ENCODE measurements around the gene ESRRB. TPM values are rescaled to one million over a fixed set of nuclear protein-coding genes. Genes with fewer than 3 reads are reported as not detected.
A peak's percentile ranks its signal among the peaks of the same experiment; 100 is the strongest.

ESRRB gene
- total RNA-seq, 2 donors from 2014 or later: 1.1 to 1.2 TPM

GRCh38 chr14:76498976-76499375, 123.0 kb downstream of the ESRRB start:
- H3K36me3 Mint-ChIP-seq (ENCODE audit: low read depth): no peaks in the 10 kb centered on the region
- Histone ChIP-seq H3K27me3 (ENCODE audit: control insufficient read depth, insufficient read depth, low read length, poor library complexity, severe bottlenecking) (no peaks in the 10 kb centered on the region), H3K9me3 (ENCODE audit: control insufficient read depth, low read length) (no peaks in the 10 kb centered on the region), H3K27ac (ENCODE audit: low read depth, low read length) (no peak overlapping the region), H3K36me3 (ENCODE audit: control insufficient read depth, insufficient read depth, low read length) (no peaks in the 10 kb centered on the region), H3K9ac (ENCODE audit: extremely low read depth, low read length, poor library complexity, severe bottlenecking) (no peak overlapping the region), H3K4me3 (ENCODE audit: low read length) (no peak overlapping the region), H3K4me1 (ENCODE audit: control insufficient read depth, insufficient read depth, low read length) (peaks cover 5% of the 10 kb centered on the region)
- peaks cover 4% of the 10 kb centered on the region for H3K27me3 Mint-ChIP-seq (ENCODE audit: insufficient read depth)
- TF ChIP-seq CTCF (conservative IDR thresholded peaks at IDR 0.05): no peak
- H3K4me3 Mint-ChIP-seq: no peak overlapping the region
- H3K27ac Mint-ChIP-seq: no peak overlapping the region
- DNase-seq: no peak
- no peaks in the 10 kb centered on the region for H3K9me3 Mint-ChIP-seq
- WGBS, 2 experiments (ENCODE audit: insufficient coverage in 1 of 2, insufficient read length in 1 of 2): 92% methylated on average over 12 of the region's 12 CpGs; no CpG with 5 or more reads in 1 of the 2 experiments
- H3K4me1 Mint-ChIP-seq: peaks cover 2% of the 10 kb centered on the region

GRCh38 chr14:76499399-76499798, 123.5 kb downstream of the ESRRB start:
- H3K4me1 ChIP-seq (ENCODE audit: control insufficient read depth, insufficient read depth, low read length): peaks cover 5% of the 10 kb centered on the region
- no peak overlapping the region for H3K4me3 Mint-ChIP-seq
- no peak overlapping the region for H3K27ac Mint-ChIP-seq
- no peaks in the 10 kb centered on the region for H3K9me3 Mint-ChIP-seq
- H3K9me3 ChIP-seq (ENCODE audit: control insufficient read depth, low read length): no peaks in the 10 kb centered on the region
- DNase-seq: peak; percentile 32
- H3K36me3 Mint-ChIP-seq (ENCODE audit: low read depth): no peaks in the 10 kb centered on the region
- no peak for TF ChIP-seq CTCF (conservative IDR thresholded peaks at IDR 0.05)
- H3K27me3 ChIP-seq (ENCODE audit: control insufficient read depth, insufficient read depth, low read length, poor library complexity, severe bottlenecking): no peaks in the 10 kb centered on the region
- peaks cover 4% of the 10 kb centered on the region for H3K27me3 Mint-ChIP-seq (ENCODE audit: insufficient read depth)
- H3K36me3 ChIP-seq (ENCODE audit: control insufficient read depth, insufficient read depth, low read length): no peaks in the 10 kb centered on the region
- no peak overlapping the region for H3K27ac ChIP-seq (ENCODE audit: low read depth, low read length)
- no peak overlapping the region for H3K4me3 ChIP-seq (ENCODE audit: low read length)
- no peak overlapping the region for H3K9ac ChIP-seq (ENCODE audit: extremely low read depth, low read length, poor library complexity, severe bottlenecking)
- 92 to 94% methylated on average over 3 to 8 of the region's 8 CpGs for WGBS, 2 experiments (ENCODE audit: insufficient coverage in 1 of 2, insufficient read length in 1 of 2)
- peaks cover 2% of the 10 kb centered on the region for H3K4me1 Mint-ChIP-seq

- 85% methylated on average over 2 to 6 of the region's 6 CpGs for WGBS, 2 experiments (ENCODE audit: insufficient coverage in 1 of 2, insufficient read length in 1 of 2)
- H3K27me3 ChIP-seq (ENCODE audit: control insufficient read depth, insufficient read depth, low read length, poor library complexity, severe bottlenecking): no peaks in the 10 kb centered on the region
- peaks cover 4% of the 10 kb centered on the region for H3K27me3 Mint-ChIP-seq (ENCODE audit: insufficient read depth)
- H3K4me3 ChIP-seq (ENCODE audit: low read length): no peak overlapping the region
- peaks cover 2% of the 10 kb centered on the region for H3K4me1 Mint-ChIP-seq
- peaks cover 5% of the 10 kb centered on the region for H3K4me1 ChIP-seq (ENCODE audit: control insufficient read depth, insufficient read depth, low read length)
- no peak overlapping the region for H3K9ac ChIP-seq (ENCODE audit: extremely low read depth, low read length, poor library complexity, severe bottlenecking)
- peak; percentile 55 for DNase-seq
- TF ChIP-seq CTCF (conservative IDR thresholded peaks at IDR 0.05): no peak
- H3K27ac Mint-ChIP-seq: no peak overlapping the region
- no peaks in the 10 kb centered on the region for H3K36me3 ChIP-seq (ENCODE audit: control insufficient read depth, insufficient read depth, low read length)
- no peak overlapping the region for H3K4me3 Mint-ChIP-seq
- H3K9me3 Mint-ChIP-seq: no peaks in the 10 kb centered on the region
- H3K27ac ChIP-seq (ENCODE audit: low read depth, low read length): no peak overlapping the region
- no peaks in the 10 kb centered on the region for H3K9me3 ChIP-seq (ENCODE audit: control insufficient read depth, low read length)
- H3K36me3 Mint-ChIP-seq (ENCODE audit: low read depth): no peaks in the 10 kb centered on the region
Observed at GRCh38 chr14:76500011-76500410, 124.1 kb downstream of the ESRRB start.
